Activated naive CD8-positive, alpha-beta T cell (primary cell): ENCODE results near the gene SMIM44.
"Not testable (repeated sequence)": the region's sequence is repeated elsewhere in the genome, so short reads cannot be mapped to it uniquely, and the experiment has no call there.

Source experiments
- H3K27ac Mint-ChIP-seq: one replicate; pipeline ENCODE4 v1.8.0; 2021; ENCODE audit warnings: mixed read lengths
- H3K27me3 Mint-ChIP-seq: one replicate; pipeline ENCODE4 v1.8.0; 2021; ENCODE audit warnings: mixed read lengths
- H3K36me3 Mint-ChIP-seq: one replicate; pipeline ENCODE4 v1.8.0; 2021; ENCODE audit warnings: mixed read lengths
- H3K4me1 Mint-ChIP-seq: one replicate; pipeline ENCODE4 v1.8.0; 2021; ENCODE audit warnings: low read depth, mixed read lengths
- H3K4me3 Mint-ChIP-seq: one replicate; pipeline ENCODE4 v1.8.0; 2021; ENCODE audit warnings: mild to moderate bottlenecking, mixed read lengths
- H3K9me3 Mint-ChIP-seq: one replicate; pipeline ENCODE4 v1.8.0; 2021; ENCODE audit warnings: low read depth, mixed read lengths

SMIM44 gene

GRCh38 chr19:3453840-3454239 lies 29.4 kb downstream of the SMIM44 start:
- H3K36me3 Mint-ChIP-seq = no peaks in the 10 kb centered on the region

GRCh38 chr19:3452942-3453214 lies 30.4 kb downstream of the SMIM44 start:
- not testable (repeated sequence) for H3K36me3 Mint-ChIP-seq, H3K27me3 Mint-ChIP-seq, H3K9me3 Mint-ChIP-seq, H3K4me3 Mint-ChIP-seq, H3K4me1 Mint-ChIP-seq, H3K27ac Mint-ChIP-seq

More at GRCh38 chr19:3453840-3454239, 29.4 kb downstream of the SMIM44 start:
- Mint-ChIP-seq H3K27ac (no peak overlapping the region), H3K4me3 (no peak overlapping the region), H3K9me3 (no peaks in the 10 kb centered on the region), H3K4me1 (no peaks in the 10 kb centered on the region), H3K27me3 (no peaks in the 10 kb centered on the region)

GRCh38 chr19:3452171-3452941 lies 30.9 kb downstream of the SMIM44 start:
- no peak overlapping the region for H3K27ac Mint-ChIP-seq
- no peak overlapping the region for H3K4me3 Mint-ChIP-seq
- H3K36me3 Mint-ChIP-seq = no peaks in the 10 kb centered on the region
- no peaks in the 10 kb centered on the region for H3K9me3 Mint-ChIP-seq
- no peaks in the 10 kb centered on the region for H3K27me3 Mint-ChIP-seq
- no peaks in the 10 kb centered on the region for H3K4me1 Mint-ChIP-seq

- Mint-ChIP-seq H3K4me1 (no peaks in the 10 kb centered on the region), H3K27me3 (no peaks in the 10 kb centered on the region), H3K27ac (no peak overlapping the region), H3K4me3 (no peak overlapping the region), H3K9me3 (no peaks in the 10 kb centered on the region), H3K36me3 (no peaks in the 10 kb centered on the region)
These were observed 31.8 kb downstream of the SMIM44 start for GRCh38 chr19:3451451-3451866.

- H3K27me3 Mint-ChIP-seq = no peaks in the 10 kb centered on the region
- no peaks in the 10 kb centered on the region for H3K4me1 Mint-ChIP-seq
- no peaks in the 10 kb centered on the region for H3K36me3 Mint-ChIP-seq
- H3K4me3 Mint-ChIP-seq = no peak overlapping the region
- H3K9me3 Mint-ChIP-seq = no peaks in the 10 kb centered on the region
- H3K27ac Mint-ChIP-seq = no peak overlapping the region
These were observed 32.3 kb downstream of the SMIM44 start for GRCh38 chr19:3450796-3451411.

- no peak overlapping the region for H3K27ac Mint-ChIP-seq
These were observed 34.5 kb downstream of the SMIM44 start for GRCh38 chr19:3448616-3449334.

GRCh38 chr19:3446657-3447056 lies 36.6 kb downstream of the SMIM44 start:
- not testable (repeated sequence) for H3K4me3 Mint-ChIP-seq, H3K27me3 Mint-ChIP-seq, H3K27ac Mint-ChIP-seq, H3K9me3 Mint-ChIP-seq, H3K36me3 Mint-ChIP-seq, H3K4me1 Mint-ChIP-seq

More at GRCh38 chr19:3448616-3449334, 34.5 kb downstream of the SMIM44 start:
- no peaks in the 10 kb centered on the region for H3K27me3 Mint-ChIP-seq
- H3K4me1 Mint-ChIP-seq = peaks cover 5% of the 10 kb centered on the region
- no peaks in the 10 kb centered on the region for H3K9me3 Mint-ChIP-seq
- H3K4me3 Mint-ChIP-seq = no peak overlapping the region
- no peaks in the 10 kb centered on the region for H3K36me3 Mint-ChIP-seq

GRCh38 chr19:3444695-3445234 lies 38.5 kb downstream of the SMIM44 start:
- H3K27ac Mint-ChIP-seq = no peak overlapping the region
- no peaks in the 10 kb centered on the region for H3K9me3 Mint-ChIP-seq
- H3K4me3 Mint-ChIP-seq = no peak overlapping the region
- H3K36me3 Mint-ChIP-seq = no peaks in the 10 kb centered on the region
- peaks cover 5% of the 10 kb centered on the region for H3K4me1 Mint-ChIP-seq
- no peaks in the 10 kb centered on the region for H3K27me3 Mint-ChIP-seq

GRCh38 chr19:3443840-3444694 lies 39.2 kb downstream of the SMIM44 start:
- no peak overlapping the region for H3K4me3 Mint-ChIP-seq

GRCh38 chr19:3442487-3443071 lies 40.7 kb downstream of the SMIM44 start:
- no peak overlapping the region for H3K4me3 Mint-ChIP-seq
- H3K4me1 Mint-ChIP-seq = peaks cover 5% of the 10 kb centered on the region
- H3K27ac Mint-ChIP-seq = no peak overlapping the region
- H3K27me3 Mint-ChIP-seq = no peaks in the 10 kb centered on the region
- H3K9me3 Mint-ChIP-seq = no peaks in the 10 kb centered on the region
- no peaks in the 10 kb centered on the region for H3K36me3 Mint-ChIP-seq

More at GRCh38 chr19:3443840-3444694, 39.2 kb downstream of the SMIM44 start:
- peaks cover 5% of the 10 kb centered on the region for H3K4me1 Mint-ChIP-seq
- no peaks in the 10 kb centered on the region for H3K9me3 Mint-ChIP-seq
- H3K27ac Mint-ChIP-seq = no peak overlapping the region
- no peaks in the 10 kb centered on the region for H3K36me3 Mint-ChIP-seq
- no peaks in the 10 kb centered on the region for H3K27me3 Mint-ChIP-seq

- H3K4me1 Mint-ChIP-seq = peaks cover 5% of the 10 kb centered on the region
- H3K36me3 Mint-ChIP-seq = no peaks in the 10 kb centered on the region
- H3K27me3 Mint-ChIP-seq = no peaks in the 10 kb centered on the region
- no peak overlapping the region for H3K4me3 Mint-ChIP-seq
- H3K27ac Mint-ChIP-seq = no peak overlapping the region
- no peaks in the 10 kb centered on the region for H3K9me3 Mint-ChIP-seq
These were observed 41.3 kb downstream of the SMIM44 start for GRCh38 chr19:3441986-3442329.

GRCh38 chr19:3441089-3441985 lies 41.9 kb downstream of the SMIM44 start:
- peaks cover 5% of the 10 kb centered on the region for H3K4me1 Mint-ChIP-seq
- no peak overlapping the region for H3K4me3 Mint-ChIP-seq
- H3K27ac Mint-ChIP-seq = no peak overlapping the region
- no peaks in the 10 kb centered on the region for H3K9me3 Mint-ChIP-seq
- H3K36me3 Mint-ChIP-seq = no peaks in the 10 kb centered on the region
- no peaks in the 10 kb centered on the region for H3K27me3 Mint-ChIP-seq

- no peak overlapping the region for H3K27ac Mint-ChIP-seq
- no peak overlapping the region for H3K4me3 Mint-ChIP-seq
- H3K27me3 Mint-ChIP-seq = no peaks in the 10 kb centered on the region
- peaks cover 10% of the 10 kb centered on the region for H3K4me1 Mint-ChIP-seq
- no peaks in the 10 kb centered on the region for H3K36me3 Mint-ChIP-seq
- H3K9me3 Mint-ChIP-seq = no peaks in the 10 kb centered on the region
These were observed 43.2 kb downstream of the SMIM44 start for GRCh38 chr19:3440082-3440481.
